Measurements from ENCODE around the gene TBXA2R. TPM values are rescaled to one million over a fixed set of nuclear protein-coding genes. Genes with fewer than 3 reads are reported as not detected.

TBXA2R gene
- total and polyA plus RNA-seq, 2 of the 8 experiments (the other 6 are each of a cell fraction or from before 2014, with no cell fraction given) = 0.39 to 0.50 TPM

- TF ChIP-seq BCL11A (IDR thresholded peaks at IDR 0.05; ENCODE audit: low read depth in 2 of 2, low read length in 2 of 2) = no peak
Measured at GRCh38 chr19:3636962-3637361, 30.3 kb upstream of the TBXA2R start (continued).
